ENCODE data around the gene ETDA.

The ETDA gene

DNA sequence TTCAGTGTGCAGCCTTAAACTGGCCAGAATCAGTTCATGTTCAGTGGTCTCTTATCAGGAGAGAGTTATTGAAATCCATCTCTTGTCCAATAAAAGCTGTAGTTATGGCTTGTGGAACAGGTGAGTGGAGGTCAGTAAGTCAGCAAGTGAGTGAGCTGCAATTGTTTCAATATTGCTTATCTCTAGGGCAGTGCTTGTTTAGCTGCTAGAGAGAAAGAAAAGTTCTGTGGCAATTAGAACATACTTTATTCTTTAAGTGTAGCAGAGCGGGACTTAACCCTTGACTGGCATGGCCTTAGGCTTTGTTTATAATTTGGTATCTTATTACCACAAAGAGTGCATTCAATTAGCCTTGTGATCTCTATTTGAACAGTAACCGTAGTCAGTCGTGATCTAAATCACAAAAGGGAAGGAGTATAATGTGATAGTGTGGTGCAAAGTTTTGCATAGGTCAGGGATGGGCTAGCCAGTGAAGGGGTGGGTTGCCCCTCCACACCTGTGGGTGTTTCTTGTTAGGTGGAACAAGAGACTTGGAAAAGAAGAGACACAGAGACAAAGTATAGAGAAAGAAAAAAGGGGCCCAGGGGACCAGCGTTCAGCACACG lies 50.5 kb downstream of the ETDA start:
- TF ChIP-seq, protein P1, sequence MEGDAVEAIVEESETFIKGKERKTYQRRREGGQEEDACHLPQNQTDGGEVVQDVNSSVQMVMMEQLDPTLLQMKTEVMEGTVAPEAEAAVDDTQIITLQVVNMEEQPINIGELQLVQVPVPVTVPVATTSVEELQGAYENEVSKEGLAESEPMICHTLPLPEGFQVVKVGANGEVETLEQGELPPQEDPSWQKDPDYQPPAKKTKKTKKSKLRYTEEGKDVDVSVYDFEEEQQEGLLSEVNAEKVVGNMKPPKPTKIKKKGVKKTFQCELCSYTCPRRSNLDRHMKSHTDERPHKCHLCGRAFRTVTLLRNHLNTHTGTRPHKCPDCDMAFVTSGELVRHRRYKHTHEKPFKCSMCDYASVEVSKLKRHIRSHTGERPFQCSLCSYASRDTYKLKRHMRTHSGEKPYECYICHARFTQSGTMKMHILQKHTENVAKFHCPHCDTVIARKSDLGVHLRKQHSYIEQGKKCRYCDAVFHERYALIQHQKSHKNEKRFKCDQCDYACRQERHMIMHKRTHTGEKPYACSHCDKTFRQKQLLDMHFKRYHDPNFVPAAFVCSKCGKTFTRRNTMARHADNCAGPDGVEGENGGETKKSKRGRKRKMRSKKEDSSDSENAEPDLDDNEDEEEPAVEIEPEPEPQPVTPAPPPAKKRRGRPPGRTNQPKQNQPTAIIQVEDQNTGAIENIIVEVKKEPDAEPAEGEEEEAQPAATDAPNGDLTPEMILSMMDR (IDR thresholded peaks at IDR 0.05; ENCODE audit: control extremely low read depth, extremely low read depth, low read depth, missing control alignments) = no peak
- no peak for DNase-seq (ENCODE audit: extremely low spot score)
- CTCF ChIA-PET = interaction anchor here (0.9 kb wide), 1 partner anchor 10 kb away, joined by 3 read pairs; no protein-coding TSS in a partner anchor
- POLR2A ChIA-PET = no interaction called here
